ENCODE data around the gene CCDC192. TPM values are rescaled to one million over a fixed set of nuclear protein-coding genes. Genes with fewer than 3 reads are reported as not detected.
"Not testable (repeated sequence)": the region's sequence is repeated elsewhere in the genome, so short reads cannot be mapped to it uniquely, and the experiment has no call there.

The CCDC192 gene
- polyA plus RNA-seq, 4 donors, result 0.73 to 1.5 (median 0.78) TPM

DNA sequence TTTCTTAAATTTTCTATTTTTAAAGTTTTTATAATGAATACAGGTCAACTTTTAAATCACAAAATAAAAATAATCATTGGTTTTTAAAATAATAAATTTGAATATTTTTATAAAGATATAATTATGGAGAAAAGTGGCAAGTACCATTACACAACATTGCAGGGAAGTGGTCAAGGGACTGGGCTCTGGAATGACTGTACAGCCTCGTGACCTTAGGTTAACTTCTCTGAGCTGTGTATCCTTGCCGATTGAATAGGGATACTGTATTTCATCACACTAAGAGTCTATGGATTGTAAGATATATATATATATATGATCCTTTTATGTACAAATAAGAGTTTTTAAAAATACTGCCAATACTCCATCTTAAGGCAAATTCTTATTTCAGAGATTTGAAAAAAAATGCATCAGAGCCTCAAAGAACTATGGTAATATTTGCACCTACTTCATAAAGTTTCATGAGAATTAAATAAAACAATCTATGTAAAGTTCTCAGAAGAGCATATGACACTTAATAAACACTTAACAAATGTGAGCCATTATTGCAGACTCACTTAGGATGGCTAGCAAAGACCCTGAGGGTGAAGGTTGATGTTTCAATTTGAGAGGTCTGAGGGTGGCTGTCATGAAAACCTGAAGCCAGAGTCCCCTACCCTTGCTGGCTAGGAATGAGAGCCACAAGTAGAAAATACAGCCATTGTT is 136.5 kb downstream of the CCDC192 start:
- DNase-seq (ENCODE audit: low read depth in 4 of 4, low spot score in 3 of 4), result no peak

DNA sequence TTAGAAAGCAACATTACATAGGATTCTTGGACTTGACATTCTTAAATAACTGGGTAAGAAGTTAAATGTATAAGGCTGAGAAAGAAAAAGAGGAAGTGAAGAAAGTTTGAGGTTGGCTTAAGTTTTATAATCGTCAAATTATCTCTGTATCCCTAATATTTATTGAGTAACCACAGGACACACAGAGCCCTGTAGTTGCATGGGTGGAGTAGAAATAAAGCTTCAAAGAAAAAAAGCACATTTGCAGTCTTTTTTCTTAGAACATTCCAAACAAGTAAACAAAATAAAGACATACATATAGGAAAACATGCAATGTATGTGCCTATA is 137.0 kb downstream of the CCDC192 start:
- DNase-seq (ENCODE audit: low read depth in 4 of 4, low spot score in 3 of 4), result no peak

DNA sequence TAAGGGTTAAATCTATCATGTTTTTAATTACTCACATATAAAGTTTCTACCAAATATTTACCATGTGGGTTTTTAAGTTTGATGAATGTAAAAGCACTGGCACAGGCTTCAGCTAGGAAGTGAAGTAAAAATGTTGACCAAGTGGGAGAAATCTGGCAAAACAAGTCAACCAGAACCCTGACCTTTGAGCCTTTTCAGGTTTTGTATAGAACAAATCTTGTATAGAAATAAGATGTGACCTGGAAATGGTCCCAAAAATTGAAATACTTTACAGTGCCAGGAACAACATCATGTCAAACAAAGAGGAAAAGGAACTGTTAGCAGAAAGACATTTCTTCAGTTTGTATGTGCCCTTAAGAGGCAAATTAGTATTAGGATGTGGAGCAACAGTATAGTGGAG is 137.6 kb downstream of the CCDC192 start:
- DNase-seq (ENCODE audit: low read depth in 4 of 4, low spot score in 3 of 4), result no peak

DNA sequence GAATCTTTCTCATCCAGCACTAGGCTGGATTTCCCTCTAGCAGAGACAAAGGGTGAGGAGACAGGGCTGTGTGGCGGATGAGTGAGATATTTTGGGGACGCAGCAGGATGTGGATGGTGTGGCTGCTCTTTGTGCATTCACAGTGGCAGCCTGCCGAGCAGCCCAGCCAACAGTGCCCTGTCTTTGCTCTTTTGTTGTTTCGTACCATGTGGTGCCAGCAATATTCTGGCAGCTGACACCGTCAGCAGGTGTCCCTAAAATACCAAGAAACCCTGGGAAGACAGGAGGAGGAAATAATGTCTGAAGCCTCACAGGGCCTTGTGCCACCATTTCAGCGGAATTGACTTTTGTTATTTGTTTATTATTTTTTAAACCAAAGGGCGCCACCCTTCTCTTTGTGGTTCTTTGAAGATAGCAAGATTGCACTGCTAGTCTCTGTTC is 141.4 kb downstream of the CCDC192 start:
- no peak for DNase-seq (ENCODE audit: low read depth in 4 of 4, low spot score in 3 of 4)

DNA sequence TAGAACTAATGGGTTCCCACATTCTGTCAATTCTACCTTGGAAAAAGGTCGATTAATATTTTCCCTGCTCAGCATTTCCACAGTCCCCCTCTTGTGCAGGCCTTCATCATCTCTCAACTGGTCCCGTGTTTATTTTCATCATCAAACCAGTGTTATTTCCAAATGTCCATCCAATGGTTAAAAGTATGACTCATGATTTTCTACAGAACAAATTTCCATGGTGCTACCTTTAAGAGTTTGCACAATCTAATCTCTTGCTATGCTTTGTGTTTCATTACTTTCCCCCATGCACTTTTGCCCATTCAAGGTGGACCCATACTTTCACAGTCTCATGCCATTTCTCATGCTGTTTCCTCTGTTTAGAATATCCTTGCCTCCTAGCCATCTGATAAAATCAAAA is 143.7 kb downstream of the CCDC192 start:
- DNase-seq (ENCODE audit: low read depth in 4 of 4, low spot score in 3 of 4), result no peak

DNA sequence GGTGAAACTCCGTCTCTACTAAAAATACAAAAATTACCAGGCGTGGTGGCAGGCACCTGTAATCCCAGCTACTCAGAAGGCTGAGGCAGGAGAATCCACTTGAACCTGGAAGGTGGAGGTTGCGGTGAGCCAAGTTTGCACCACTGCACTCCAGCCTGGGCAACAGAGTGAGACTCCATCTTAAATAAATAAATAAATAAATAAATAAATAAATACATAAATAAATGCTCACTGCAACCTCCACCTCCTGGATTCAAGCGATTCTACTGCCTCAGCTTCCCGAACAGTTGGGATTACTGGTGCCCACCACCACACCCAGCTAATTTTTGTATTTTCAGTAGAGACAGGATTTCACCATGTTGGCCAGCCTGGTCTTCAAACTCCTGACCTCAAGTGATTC is 144.4 kb downstream of the CCDC192 start:
- DNase-seq (ENCODE audit: low read depth in 4 of 4, low spot score in 3 of 4), result not testable (repeated sequence)

DNA sequence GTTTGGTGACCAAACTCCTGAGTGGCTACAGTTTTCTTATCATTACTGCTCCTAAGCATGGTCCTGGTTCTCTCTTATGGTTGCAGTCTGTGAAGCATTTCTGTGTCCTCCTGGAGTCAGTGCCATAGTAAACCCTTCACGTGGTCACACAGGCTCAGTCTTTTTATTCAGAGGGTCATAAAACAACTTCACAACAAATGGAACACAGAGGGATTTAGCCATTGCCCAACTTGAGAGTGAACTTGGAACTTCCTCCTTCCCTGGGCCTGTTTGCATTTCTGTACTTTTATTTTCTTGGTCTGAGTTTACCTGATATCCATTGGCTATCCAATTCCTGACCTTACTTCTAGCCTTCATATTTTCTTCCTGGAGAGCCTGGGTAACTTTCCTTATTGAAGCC is 144.9 kb downstream of the CCDC192 start:
- no peak for DNase-seq (ENCODE audit: low read depth in 4 of 4, low spot score in 3 of 4)

DNA sequence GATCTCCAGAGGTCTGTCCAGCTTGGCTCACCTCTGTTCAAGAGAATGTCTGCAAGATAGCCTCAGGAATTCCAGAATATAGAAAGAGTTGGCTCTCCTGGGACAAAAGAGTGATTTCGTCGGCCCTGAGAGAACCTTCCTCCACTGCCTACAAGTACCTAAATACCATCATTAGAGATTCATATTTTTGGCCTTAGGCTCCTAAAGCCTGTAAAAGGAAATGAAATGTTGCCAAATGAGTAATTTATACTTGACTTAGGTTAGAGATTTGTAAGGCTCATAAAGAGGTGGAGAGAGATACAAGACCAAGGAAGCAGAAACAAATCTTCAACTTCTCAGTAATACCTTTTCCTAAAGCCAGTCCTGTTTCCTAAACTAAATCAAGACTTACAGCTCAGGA is 146.2 kb downstream of the CCDC192 start:
- DNase-seq (ENCODE audit: low read depth in 4 of 4, low spot score in 3 of 4), result no peak

DNA sequence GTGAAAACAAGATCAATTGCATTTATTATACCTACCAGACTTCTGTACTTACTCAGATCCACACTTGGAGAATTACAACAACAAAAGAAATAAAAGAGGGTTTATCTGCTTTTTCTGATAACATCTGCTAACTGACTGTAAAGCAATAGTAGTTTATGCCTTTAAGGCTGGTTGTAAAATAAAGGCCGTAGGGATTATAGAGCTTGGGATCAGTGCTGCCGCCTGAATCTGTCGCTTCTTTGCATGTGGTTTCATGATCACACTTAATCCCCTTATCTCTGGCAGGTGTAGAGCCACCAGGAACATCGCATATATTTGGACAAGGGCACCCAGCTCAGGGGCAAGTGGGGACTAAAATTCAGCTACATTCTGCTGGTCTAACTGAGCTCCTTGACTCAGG is 146.7 kb downstream of the CCDC192 start:
- no peak for DNase-seq (ENCODE audit: low read depth in 4 of 4, low spot score in 3 of 4)

DNA sequence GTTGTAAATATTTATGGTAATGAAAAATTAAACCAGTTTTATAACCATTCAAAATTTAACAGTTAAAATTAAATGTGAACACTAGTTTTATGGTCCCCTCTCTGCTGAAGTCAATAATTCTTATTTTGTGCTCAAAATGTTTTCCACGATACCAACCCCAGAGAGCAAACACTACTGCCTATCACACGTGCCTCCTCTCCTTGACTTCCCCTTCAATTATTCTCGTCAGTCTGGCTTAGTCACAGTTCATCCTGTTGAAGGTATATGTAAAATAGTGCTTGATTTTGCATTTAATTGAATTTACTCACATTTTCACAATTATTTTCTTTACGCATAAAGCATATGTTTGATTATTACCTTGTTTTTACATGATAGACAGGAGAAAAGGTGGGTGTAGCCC is 148.8 kb downstream of the CCDC192 start:
- DNase-seq (ENCODE audit: low read depth in 4 of 4, low spot score in 3 of 4), result no peak

DNA sequence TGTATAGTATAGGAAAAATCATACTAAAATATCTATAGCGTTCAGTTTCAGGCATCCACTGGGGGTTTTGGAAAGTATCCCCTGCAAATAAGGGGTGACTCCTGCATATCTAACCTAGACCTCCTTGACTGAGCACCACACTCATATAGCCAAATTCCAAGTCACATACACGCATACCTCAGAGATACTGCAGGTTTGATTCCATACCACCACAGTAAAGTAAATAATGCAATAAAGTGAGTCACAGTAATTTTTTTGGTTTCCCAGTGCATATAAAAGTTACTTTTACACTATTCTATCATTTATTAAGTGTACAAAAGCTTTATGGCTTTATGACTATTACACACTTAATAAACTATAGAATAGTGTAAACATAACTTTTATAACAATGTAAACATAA is 151.3 kb downstream of the CCDC192 start:
- DNase-seq (ENCODE audit: low read depth in 4 of 4, low spot score in 3 of 4), result no peak

DNA sequence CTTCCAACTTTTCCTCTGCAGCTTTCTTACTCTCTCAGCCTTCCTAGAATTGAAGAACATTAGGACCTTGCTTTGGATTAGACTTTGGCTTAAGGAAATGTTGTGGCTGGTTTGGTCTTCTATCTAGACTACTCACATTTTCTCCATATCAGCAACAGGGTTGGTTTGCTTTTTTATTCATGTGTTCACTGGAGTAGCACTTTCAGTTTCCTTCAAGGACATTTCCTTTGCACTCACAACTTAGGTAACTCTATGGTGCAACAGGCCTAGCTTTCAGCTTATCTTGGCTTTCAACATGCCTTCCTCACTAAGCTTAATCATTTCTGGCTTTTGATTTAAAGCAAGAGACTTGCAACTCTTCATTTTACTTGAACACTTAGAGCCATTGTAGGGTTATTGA is 153.1 kb downstream of the CCDC192 start:
- DNase-seq (ENCODE audit: low read depth in 4 of 4, low spot score in 3 of 4), result no peak

DNA sequence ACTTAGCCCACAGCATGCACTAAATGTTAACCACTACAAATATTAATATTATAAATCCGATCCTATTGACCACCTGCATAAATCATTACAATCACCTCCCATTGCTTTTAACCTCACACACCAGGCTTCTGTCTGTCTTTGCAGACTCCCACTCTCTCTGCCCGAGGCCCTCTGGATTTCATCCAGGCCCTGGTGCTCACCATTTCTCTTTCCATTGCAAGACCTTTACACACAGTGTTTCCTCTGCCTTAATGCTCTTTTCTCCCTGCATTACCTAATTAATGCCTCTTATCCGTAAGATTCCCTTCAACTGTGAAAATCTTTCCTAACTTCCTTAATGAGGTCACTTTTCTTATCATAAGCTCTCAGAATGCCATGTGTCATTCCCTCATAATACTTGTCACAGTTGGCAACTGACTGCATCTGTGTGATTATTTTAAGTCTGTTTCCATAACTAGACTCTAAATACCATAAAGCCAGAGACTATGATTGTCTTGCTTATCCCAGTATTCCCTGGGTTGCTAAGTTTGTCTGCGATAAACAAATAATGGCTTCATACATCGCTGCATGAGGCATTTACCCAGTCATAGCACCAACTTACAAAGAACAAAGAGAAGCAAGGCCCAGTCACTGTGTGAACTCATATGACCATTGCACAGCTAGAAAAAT is 155.1 kb downstream of the CCDC192 start:
- DNase-seq (ENCODE audit: low read depth in 4 of 4, low spot score in 3 of 4), result no peak

DNA sequence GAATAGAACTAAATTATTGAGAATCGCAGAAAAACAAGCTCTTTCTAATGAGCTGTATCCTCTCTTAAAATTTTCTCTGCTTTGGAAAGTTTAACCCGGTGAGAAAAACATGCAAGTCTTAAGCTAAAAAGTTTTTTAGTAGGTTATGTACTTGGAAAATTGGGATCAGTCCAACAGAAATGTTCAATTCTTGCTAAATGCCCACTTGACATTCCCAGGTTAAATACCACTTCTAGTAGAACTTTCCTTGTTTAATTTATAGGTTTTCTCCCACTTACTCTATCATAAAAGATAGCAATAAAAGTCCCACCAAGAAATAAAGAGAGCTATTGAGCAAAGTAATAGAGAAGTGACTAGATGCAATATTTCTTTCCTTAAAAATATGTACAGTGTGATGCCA is 157.1 kb downstream of the CCDC192 start:
- no peak for DNase-seq (ENCODE audit: low read depth in 4 of 4, low spot score in 3 of 4)

DNA sequence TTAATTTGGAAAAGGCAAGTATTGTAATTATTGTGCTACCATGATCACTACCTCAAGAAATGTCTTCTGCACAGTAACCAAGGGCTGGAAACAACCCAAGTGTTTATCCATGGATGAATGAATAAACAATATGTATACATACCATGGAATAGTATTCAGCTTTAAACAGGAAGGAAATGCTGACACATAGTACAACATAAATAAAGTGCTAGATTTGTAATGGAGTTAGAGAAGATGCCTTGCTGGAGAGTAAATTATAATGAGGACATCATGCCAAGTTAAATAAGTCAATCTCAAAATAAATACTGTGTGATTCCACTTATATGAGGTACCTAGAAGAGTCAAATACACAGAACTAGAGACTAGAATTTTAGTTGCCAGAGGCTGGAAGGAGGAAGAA is 160.0 kb downstream of the CCDC192 start:
- DNase-seq (ENCODE audit: low read depth in 4 of 4, low spot score in 3 of 4), result no peak

DNA sequence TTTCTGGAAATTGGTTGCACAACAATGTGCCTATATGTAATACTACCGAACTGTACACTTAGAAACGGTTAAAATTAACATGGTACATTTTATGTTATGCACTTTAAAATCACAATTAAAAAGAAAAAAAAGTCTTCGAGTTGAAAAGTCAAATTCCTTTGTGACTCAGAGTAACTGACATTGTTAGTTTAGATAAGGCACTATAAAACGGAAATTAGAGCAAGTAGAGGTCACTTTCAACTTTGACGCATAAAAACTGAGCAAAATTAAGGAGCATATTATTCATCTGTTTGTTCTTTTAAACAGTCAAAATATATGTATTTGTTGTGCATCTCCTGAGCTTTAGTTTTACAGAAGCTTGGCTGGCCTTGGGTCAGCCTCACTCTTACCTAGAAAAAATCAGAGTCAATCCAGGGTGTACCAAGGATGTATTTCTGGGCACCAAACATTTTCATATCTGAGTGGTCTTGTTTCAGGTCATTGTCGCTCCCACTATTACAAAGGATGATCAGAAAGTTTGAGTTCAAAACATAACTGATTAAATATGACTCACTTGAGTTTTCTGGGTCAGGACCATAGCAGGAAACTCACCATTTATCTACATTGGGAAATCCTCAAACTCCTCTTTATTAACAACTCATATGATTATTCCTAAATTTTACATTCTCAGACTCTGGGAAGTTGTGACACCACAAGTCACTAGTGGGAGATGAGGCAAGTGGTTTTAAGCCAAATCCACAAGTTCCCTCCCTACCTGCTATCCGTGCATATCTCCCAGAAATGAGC is 160.6 kb downstream of the CCDC192 start:
- no peak for DNase-seq (ENCODE audit: low read depth in 4 of 4, low spot score in 3 of 4)

DNA sequence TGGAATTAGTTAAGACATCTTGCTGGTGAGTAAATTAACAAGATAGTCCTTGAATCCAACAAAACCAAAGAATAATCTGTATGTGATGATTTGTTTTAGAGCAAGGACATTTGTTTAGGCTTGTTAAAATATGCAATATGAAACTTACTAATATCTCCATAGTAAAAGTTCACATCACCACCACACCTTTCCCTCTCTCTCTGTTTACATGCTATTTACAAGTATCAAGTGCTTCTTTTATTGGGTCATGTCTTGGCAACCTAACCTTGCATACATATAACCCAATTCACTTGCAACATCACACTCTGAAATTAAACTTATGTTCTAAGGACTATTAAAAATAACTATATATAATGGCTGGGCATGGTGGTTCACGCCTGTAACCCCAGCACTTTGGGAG is 161.3 kb downstream of the CCDC192 start:
- no peak for DNase-seq (ENCODE audit: low read depth in 4 of 4, low spot score in 3 of 4)

DNA sequence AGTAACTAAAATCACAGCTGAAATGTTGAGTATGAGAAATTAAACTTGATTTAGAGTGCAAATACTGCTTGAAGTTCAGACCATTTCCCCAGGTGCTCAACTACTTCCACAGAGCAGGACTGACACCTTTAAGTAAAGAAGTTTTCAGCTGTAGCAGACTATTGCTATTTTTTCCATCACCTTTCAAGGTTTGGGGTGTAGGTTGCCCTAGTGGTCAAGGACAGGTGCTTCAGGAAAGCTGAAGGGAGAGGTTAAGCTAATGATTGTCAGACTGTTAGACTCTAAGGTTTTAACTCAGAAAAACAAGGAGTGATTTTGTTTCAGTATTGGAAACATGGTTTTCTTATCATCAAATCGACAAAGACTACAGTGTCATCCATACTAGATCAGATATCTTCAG is 162.1 kb downstream of the CCDC192 start:
- no peak for DNase-seq (ENCODE audit: low read depth in 4 of 4, low spot score in 3 of 4)

DNA sequence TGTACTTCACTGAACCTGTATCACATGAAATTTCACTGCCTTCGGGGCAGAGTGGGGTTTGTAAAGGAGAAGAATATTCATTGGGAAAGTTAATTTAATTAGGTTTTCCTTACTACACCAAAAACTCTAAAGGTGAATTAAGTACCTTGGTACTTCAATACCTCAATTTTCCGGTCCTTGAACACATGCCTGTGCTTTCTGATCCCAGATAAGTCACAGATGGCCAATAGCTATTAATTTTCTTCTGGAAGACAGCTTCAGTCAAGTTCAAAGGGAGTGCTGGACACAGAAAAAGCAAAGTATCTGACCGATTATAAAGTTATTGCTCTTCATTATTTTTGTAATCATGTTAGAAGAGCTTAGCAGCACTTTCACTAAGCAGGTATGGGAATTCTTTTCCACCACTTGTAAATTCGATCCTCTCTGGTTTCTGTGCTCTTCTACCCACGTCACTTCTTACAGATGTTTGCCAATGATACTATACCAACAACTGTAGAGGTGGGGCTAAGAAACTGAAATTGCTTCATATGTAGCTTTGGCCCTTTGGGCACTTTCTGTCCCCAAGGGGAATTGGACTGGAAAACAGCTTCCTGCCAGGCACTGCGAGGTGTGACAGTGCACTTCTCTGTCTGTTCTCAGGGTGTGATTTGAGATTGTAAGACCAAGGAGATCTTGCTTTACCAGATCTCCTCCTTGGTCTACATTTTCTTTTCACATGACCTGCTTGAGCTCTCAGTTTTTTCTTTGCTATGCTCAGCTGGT is 164.0 kb downstream of the CCDC192 start:
- DNase-seq (ENCODE audit: low read depth in 4 of 4, low spot score in 3 of 4), result peak in 1 of 4 donors; percentile 17

DNA sequence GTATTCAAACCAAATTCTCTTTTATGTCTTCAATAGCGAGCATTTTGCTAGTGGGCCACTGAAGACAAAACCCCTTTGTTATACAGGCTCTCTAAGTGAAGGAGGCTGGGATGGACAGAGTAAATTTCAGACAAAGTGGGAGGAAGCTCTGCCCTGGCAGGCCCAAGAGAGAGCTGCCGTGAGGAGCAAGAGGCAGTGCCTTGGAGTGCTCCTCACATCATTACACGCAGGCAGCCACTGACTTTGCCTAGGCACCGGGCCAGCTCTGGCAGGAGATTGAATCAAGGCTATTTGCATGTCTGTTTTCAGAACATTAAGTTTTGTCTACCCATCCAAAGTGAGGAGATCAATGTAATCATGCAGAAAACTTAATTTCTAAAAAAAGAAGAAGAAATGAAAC is 167.7 kb downstream of the CCDC192 start:
- DNase-seq (ENCODE audit: low read depth in 4 of 4, low spot score in 3 of 4), result no peak

DNA sequence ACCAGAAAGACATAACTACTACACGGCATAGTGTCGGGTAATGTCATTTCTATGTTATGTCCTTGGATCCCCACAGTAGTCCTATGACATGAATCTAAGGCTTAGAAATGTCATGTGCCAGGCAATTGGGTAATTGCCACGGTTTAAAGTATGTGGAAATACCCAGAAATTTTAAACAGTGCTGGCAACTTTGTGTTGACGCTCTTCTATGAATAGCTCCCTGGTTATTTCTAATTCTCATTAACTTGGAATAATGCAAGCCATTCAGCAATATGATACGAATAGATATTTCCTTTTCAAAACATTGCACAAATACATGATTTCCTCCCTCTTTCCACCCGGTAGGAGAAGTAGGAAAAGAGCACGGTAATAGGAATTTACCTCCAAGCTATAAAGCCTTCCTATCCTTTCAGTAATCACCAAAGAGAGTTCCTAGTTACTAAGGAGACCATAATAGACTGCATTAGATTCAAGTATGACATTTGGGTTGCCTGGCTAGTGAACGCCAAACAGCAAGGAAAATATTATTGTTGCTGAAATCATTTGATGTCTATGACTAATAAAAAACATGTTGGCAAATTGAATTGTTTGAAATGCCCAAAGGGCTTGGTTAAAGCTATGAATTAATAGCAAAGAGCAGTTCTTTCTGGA is 168.4 kb downstream of the CCDC192 start:
- DNase-seq (ENCODE audit: low read depth in 4 of 4, low spot score in 3 of 4), result no peak
